Keratinocyte (primary cell): Measurements from ENCODE around the gene ACTG1. TPM values are rescaled to one million over a fixed set of nuclear protein-coding genes. Genes with fewer than 3 reads are reported as not detected.

ENCODE experiments used
- DNase-seq: peaks from one replicate; pipeline ENCODE4 v3.0.0-alpha.2; 2011; ENCODE audit warnings: low read depth, missing footprints, low spot score
- FAIRE-seq: peaks from 2 replicates; lab custom pipeline; 2011; peaks lifted over from hg19 to GRCh38; lab: Jason Lieb, UNC
- H2AFZ ChIP-seq: 2 replicates; pipeline ENCODE4 v1.6.0; 2012; ENCODE audit warnings: low read length, control low read depth, inconsistent platforms; ENCODE audit not compliant: control insufficient read depth
- H3K27ac ChIP-seq: 2 replicates; pipeline ENCODE4 v1.5.1; 2011; ENCODE audit warnings: low read length; ENCODE audit not compliant: control insufficient read depth, insufficient read depth
- H3K27me3 ChIP-seq: 3 replicates; pipeline ENCODE4 v1.6.0; 2011; ENCODE audit warnings: low read length; ENCODE audit not compliant: control insufficient read depth, insufficient read depth; ENCODE audit errors: extremely low read depth
- H3K36me3 ChIP-seq, 2 experiments: 2 replicates in 1 of 2; 3 replicates in 1 of 2; pipeline ENCODE4 v1.5.1; 2011; ENCODE audit warnings: low read length in 2 of 2, mild to moderate bottlenecking in 1 of 2; ENCODE audit not compliant: control insufficient read depth in 2 of 2, insufficient read depth in 2 of 2; ENCODE audit errors: extremely low read depth in 1 of 2
- H3K4me1 ChIP-seq: 3 replicates; pipeline ENCODE4 v1.5.1; 2011; ENCODE audit warnings: low read length; ENCODE audit not compliant: control insufficient read depth, insufficient read depth; ENCODE audit errors: extremely low read depth
- H3K4me2 ChIP-seq: 3 replicates; pipeline ENCODE4 v1.6.0; 2011; ENCODE audit warnings: low read depth, low read length; ENCODE audit not compliant: control insufficient read depth, insufficient read depth; ENCODE audit errors: extremely low read depth
- H3K4me3 ChIP-seq, 3 experiments: fragments of 200-600 bp in 1 of 3; sonication (generic) in 1 of 3; 2 replicates in 2 of 3; 3 replicates in 1 of 3; pipeline ENCODE4 v1.5.1; 2011 to 2016; ENCODE audit warnings: low read length in 3 of 3, mild to moderate bottlenecking in 3 of 3, control low read depth in 2 of 3, inconsistent platforms in 1 of 3, low read depth in 1 of 3, mixed read lengths in 1 of 3, mixed run types in 1 of 3, moderate library complexity in 1 of 3; ENCODE audit not compliant: control insufficient read depth in 2 of 3, insufficient read depth in 2 of 3; ENCODE audit errors: extremely low read depth in 1 of 3
- H3K79me2 ChIP-seq: 2 replicates; pipeline ENCODE4 v1.6.0; 2012; ENCODE audit warnings: low read length; ENCODE audit not compliant: control insufficient read depth, insufficient read depth
- H3K9ac ChIP-seq: 3 replicates; pipeline ENCODE4 v1.6.0; 2011; ENCODE audit warnings: low read length; ENCODE audit not compliant: control insufficient read depth, insufficient read depth; ENCODE audit errors: extremely low read depth
- H3K9me1 ChIP-seq: 3 replicates; pipeline ENCODE4 v1.6.0; 2011; ENCODE audit warnings: low read length; ENCODE audit not compliant: control insufficient read depth, insufficient read depth; ENCODE audit errors: extremely low read depth
- H3K9me3 ChIP-seq: 2 replicates; pipeline ENCODE4 v1.5.1; 2012; ENCODE audit warnings: low read depth, low read length; ENCODE audit not compliant: control insufficient read depth
- H4K20me1 ChIP-seq: 3 replicates; pipeline ENCODE4 v1.6.0; 2011; ENCODE audit warnings: low read length; ENCODE audit not compliant: control insufficient read depth, insufficient read depth; ENCODE audit errors: extremely low read depth
- EZH2 ChIP-seq: IDR thresholded peaks from one replicate; pipeline ENCODE4 v1.6.1; 2012; ENCODE audit warnings: inconsistent platforms, mild to moderate bottlenecking, low read length, moderate library complexity
- dilution Hi-C: fragments of 300-500 bp; cut with MboI; formaldehyde crosslinking; loops from one replicate; pipeline ENCODE4 v1.7.0; 2020; ENCODE audit warnings: low sequenced_read_pairs; ENCODE audit not compliant: extremely low pct_ligation_motif_present
- polyA plus RNA-seq, 5 experiments: library from polyadenylated mRNA; depleted of rRNA in 3 of 5; stranded (reverse) in 3 of 5; stranded (forward) in 1 of 5; unstranded in 1 of 5; fragments of >200 nt; gene quantifications; 1 replicate in 1 of 5; 2 replicates in 3 of 5; 3 replicates in 1 of 5; pipeline versions ENCODE4 v1.2.1 to v1.2.3, GENCODE V29; 2011 to 2012; ENCODE audit warnings: missing spikeins in 2 of 5, low read depth in 1 of 5, low replicate concordance in 1 of 5
- TF ChIP-seq, protein P1 (sequence below), 3 experiments: IDR thresholded peaks in 1 of 3; conservative IDR thresholded peaks in 1 of 3; optimal IDR thresholded peaks in 1 of 3; 2 replicates in 2 of 3; 3 replicates in 1 of 3; pipeline versions ENCODE3 to v1.5.1; 2011; ENCODE audit warnings: low read length in 3 of 3, mild to moderate bottlenecking in 3 of 3, moderate library complexity in 2 of 3, control low read depth in 1 of 3, inconsistent platforms in 1 of 3; ENCODE audit not compliant: insufficient read depth in 2 of 3; ENCODE audit errors: extremely low read depth in 1 of 3

Gene ACTG1
- polyA plus RNA-seq, 1 donor (not counting 4 experiments of a cell fraction or from before 2014, with no cell fraction given), result 1,867 TPM

DNA sequence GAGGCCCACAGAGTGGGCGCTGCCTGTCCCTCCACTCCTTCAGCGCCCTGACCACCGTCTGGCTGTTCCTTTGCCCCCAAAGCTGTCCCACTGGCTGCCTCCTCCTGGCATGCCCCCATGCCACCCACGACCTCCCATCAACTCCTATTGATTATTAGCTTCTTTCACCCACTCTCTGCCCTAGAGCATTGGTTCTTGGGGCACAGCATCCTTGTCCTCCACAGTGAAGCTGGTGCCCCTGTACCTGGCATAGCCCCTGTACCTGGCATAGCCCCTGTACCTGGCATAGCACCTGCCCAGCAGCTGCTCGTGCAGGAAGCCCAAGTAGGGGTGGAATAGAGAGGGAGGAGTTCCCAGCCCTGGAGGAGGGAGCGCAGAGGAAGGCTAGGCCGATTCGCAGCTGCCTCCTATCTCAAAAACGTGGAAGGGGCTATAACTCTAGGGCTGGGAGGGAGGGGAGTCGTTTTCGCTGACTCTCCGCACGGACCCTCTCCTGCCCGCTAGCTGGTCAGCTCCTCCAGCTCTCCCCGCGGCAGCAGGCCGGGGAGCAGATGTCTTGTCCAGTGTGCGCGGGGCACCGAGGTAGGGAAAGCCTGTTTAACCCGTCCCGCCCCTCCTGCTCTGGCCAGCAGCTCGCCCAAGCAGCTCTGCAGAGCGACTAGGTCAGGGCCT is 5.7 kb upstream of the ACTG1 start:
- no peak for TF ChIP-seq EZH2
- TF ChIP-seq, protein P1, sequence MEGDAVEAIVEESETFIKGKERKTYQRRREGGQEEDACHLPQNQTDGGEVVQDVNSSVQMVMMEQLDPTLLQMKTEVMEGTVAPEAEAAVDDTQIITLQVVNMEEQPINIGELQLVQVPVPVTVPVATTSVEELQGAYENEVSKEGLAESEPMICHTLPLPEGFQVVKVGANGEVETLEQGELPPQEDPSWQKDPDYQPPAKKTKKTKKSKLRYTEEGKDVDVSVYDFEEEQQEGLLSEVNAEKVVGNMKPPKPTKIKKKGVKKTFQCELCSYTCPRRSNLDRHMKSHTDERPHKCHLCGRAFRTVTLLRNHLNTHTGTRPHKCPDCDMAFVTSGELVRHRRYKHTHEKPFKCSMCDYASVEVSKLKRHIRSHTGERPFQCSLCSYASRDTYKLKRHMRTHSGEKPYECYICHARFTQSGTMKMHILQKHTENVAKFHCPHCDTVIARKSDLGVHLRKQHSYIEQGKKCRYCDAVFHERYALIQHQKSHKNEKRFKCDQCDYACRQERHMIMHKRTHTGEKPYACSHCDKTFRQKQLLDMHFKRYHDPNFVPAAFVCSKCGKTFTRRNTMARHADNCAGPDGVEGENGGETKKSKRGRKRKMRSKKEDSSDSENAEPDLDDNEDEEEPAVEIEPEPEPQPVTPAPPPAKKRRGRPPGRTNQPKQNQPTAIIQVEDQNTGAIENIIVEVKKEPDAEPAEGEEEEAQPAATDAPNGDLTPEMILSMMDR (optimal IDR thresholded peaks at IDR 0.05 in 1 of 3, IDR thresholded peaks at IDR 0.05 in 1 of 3, conservative IDR thresholded peaks at IDR 0.05 in 1 of 3; ENCODE audit: extremely low read depth in 1 of 3, insufficient read depth in 2 of 3, low read length in 3 of 3), result no peak
- no peak overlapping the region for H3K9ac ChIP-seq
- dilution Hi-C loops, result no loop called here
- peak overlapping the region in 1 of 3 experiments; percentile 51 for H3K4me3 ChIP-seq
- H3K4me1 ChIP-seq, result peaks cover 14% of the 10 kb centered on the region
- no peaks in the 10 kb centered on the region for H3K79me2 ChIP-seq
- no peak for FAIRE-seq
- peaks cover 12% of the 10 kb centered on the region for H3K27me3 ChIP-seq
- H4K20me1 ChIP-seq, result no peaks in the 10 kb centered on the region
- H2AFZ ChIP-seq, result no peak overlapping the region
- H3K36me3 ChIP-seq, result no peaks in the 10 kb centered on the region
- no peaks in the 10 kb centered on the region for H3K9me1 ChIP-seq
- no peak for DNase-seq
- H3K27ac ChIP-seq, result no peak overlapping the region
- H3K9me3 ChIP-seq, result no peaks in the 10 kb centered on the region
- H3K4me2 ChIP-seq, result peak overlapping the region; percentile 84

DNA sequence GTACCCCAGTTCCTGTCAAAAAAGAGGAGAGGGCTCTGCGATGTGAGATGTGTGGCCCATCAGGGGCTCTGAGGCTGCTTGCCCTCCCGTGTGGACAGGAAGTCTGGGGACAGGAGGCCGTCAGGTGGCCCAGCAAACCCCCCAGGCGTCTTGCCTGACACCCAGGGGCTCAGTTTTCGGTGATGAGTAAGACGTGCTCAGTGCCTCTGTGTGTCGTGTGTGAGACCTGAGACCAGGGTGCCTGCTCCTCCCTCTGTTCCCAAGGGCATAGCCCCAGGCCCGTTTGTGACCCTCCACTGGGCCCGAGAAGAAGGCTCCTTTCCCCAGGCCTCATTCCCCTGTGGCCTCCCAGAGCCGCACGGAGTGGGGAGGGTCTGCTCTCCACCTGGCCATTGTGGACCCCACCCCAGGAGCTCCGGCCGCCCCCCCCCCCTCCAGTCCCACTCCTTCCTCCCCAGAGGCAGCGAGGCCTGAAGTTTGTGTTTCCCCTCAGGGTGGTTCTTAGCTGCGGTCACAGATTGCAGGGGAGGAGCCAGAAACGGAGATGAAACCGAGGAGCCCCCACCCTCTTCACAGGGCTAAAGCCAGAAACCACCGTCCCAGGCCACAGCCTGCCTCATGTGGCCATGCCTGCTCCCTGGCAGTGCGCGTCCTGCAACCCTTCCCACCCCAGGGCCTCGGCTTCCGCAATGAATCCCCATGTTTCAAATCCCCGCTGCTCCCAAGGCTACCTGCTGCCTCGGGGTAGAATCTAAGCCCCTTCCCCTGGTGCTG is 4.9 kb upstream of the ACTG1 start:
- TF ChIP-seq EZH2, result no peak
- TF ChIP-seq, protein P1 (optimal IDR thresholded peaks at IDR 0.05 in 1 of 3, IDR thresholded peaks at IDR 0.05 in 1 of 3, conservative IDR thresholded peaks at IDR 0.05 in 1 of 3; ENCODE audit: extremely low read depth in 1 of 3, insufficient read depth in 2 of 3, low read length in 3 of 3), result no peak
- H3K9me1 ChIP-seq, result no peaks in the 10 kb centered on the region
- no peak overlapping the region for H3K4me2 ChIP-seq
- H3K27me3 ChIP-seq, result peaks cover 8% of the 10 kb centered on the region
- peaks cover under 1% of the 10 kb centered on the region for H3K79me2 ChIP-seq
- no peak overlapping the region for H3K27ac ChIP-seq
- H3K9ac ChIP-seq, result no peak overlapping the region
- dilution Hi-C loops, result no loop called here
- H2AFZ ChIP-seq, result no peak overlapping the region
- no peak overlapping the region for H3K4me3 ChIP-seq
- DNase-seq (no peak), FAIRE-seq (no peak)
- H3K9me3 ChIP-seq, result no peaks in the 10 kb centered on the region
- peaks cover 14% of the 10 kb centered on the region for H3K4me1 ChIP-seq
- H3K36me3 ChIP-seq, result no peaks in the 10 kb centered on the region
- no peaks in the 10 kb centered on the region for H4K20me1 ChIP-seq
